Right kidney (tissue), 9 donors: ENCODE data around the gene SLC6A17.
A peak's percentile ranks its signal among the peaks of the same experiment; 100 is the strongest.

Source experiments
- DNase-seq: peaks from one replicate; pipeline ENCODE4 v3.0.0-alpha.2; 2016
- long read RNA-seq, 8 donors: transcript quantifications; one replicate each; lab custom pipeline, GENCODE V29; 2026

The SLC6A17 gene
- long read RNA-seq, donor 1: 0 reads
- long read RNA-seq, donor 2: 0 reads
- long read RNA-seq, donor 3: 0 reads
- long read RNA-seq, donor 4: 0 reads
- long read RNA-seq, donor 5: 0 reads
- long read RNA-seq, donor 6: 0 reads
- long read RNA-seq, donor 7: 0 reads
- long read RNA-seq, donor 8: 0 reads

DNA sequence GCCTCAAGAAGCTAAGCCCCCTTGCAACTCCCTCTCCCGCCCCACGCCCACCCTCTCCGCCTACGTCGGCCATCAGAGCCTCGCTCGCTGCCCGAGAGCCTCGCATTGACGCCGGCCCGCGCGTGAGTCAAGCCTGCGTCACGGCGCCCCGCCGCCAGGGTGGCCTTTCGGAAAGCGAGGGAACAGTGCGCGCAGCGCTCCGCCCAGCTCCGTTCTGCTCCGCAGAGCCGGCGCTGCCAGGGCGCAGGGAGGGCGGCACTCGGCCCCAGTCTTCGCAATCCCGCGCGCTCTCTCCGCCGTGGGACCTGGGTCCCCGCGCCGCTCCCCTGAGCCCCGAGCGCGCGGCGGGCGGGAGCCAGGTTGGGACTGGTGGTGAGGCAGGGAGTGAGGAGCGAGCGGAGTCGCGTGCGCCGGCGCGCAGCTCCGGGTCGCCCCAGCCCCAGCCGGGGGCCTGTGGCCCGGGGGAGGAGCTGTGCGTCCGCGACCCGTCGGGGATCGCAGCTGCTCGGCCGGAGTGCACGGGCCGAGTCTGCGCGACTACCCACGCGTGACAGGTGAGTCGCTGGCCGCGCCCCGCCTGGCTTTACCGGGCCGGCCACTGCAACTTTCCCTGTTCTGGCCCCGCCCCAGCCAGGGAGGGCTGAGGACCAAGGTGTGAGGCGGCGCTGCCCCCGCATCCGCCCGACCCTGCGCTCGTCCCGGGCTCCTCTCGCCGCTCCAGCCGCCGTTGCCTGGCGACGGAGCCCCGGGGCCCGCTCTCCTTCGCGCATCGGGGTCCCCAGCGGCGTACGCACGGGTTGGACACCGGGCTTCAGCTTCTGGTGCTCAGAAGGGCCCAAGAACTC, at the start of gene SLC6A17:
TSS of gene SLC6A17 (plus strand) at position 165 of the 845 bp plus-strand sequence. CDS start 16,436 bp downstream, outside the sequence.
- DNase-seq: peak; percentile 49

DNA sequence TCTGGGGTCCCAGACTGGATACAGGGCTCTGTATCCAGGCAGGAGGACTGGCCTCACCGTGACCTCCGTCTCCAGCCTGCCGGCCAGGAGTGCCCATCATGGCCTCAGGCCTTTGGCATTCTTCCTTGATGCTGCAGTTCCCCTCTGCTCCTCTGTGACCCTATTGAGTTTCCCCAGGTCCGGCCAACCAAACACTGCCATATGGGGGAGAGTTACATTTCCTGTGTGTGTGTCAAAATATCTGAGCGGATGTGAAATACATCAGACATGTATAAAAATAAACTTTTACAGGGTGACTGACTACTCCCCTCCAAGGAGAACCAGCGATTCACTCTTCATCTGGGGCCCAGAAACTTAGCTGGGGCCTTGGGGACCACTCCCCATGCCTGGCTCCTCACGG, 48.2 kb upstream of the SLC6A17 start:
- DNase-seq: no peak

DNA sequence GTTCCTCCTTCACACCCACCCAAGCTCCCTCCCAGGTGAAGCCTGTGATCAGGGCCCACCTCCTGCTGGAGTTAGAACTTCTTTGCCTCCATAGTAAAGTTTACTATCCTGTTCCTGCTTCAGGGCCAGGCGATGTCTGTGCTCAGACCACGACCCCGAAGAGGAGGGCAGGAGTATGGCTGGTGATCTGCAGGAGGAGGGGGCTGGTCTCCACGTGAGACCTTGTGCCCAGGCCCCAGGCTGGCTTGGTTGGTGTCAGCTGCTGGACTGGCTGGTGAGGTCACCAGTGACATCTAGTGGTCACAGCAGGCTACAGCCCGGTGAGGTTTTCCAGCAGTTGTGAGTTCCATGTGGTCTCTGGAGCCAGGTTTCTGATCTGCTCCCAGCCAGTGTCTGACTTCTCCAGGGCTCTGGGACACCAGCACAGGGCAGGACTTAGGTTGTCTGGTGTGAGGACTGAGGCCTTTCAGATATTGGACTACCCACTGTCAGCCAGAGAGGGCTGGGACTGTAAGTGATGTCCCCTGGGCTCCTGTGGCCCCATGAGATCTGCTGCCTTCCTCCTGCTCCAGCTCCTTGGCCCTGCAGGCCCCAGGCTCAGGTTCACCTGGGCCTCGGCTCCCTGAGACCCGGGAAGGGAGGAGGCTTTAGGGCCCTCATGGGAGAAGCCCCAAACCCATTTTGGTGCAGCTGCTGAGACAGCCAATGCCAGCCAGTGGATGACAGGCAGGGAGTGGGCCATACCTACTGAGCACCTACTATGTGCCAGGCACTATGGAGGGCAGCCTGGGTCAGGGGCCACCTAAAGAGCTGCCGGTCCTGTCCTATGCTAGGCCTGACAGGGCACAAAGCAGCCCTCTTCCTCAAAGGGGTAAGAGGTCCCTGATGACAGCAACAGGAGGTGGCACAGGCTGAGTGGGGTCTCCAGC, 44.0 kb upstream of the SLC6A17 start:
- DNase-seq: peak; percentile 59

DNA sequence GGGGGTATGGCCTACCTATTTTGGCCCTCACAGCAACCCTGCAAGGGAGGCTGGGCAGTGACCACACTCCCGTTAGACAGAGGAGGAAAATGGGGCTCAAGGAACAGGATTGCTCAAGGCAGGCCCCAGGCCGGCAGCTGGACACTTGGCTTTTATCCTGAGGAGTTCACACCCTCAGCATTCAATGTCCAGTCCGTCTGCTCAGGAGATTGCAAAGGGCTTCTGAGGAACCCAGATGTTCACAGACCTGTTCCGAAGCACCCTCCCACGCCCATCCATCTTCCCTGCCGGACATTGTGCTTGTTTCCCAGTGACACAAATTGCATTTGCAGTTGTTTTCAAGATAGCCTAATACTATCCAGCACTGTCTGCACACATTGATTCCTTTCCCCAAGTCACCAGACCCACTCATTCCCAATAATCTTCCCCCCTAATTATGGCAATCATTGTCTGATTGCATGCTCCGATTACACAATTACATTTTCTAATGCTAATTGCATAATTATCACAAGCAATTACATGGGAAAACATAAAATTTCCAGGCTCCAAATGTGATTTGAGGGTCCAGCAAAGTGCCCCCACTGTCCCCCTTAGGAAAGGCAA, 42.3 kb upstream of the SLC6A17 start:
- no peak for DNase-seq

DNA sequence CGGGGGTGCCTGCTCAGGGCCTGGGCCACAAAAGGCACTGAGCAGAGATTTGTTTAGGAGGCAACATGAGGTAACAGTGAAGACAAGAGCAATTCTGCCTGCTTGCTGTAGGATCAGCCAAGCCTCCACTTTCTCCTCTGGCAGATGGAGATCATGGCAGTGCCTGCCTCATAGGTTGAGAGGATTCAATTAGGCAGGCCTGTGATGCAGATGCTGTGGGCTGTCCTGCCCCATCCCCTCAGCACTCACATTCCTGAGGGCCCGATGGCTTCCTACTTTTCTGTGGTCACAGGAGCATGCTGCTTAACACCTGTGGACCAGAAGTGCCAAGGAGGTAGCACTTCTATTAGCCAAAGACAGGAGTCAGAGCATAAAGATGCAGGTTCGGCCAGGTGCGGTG, 39.2 kb upstream of the SLC6A17 start:
- no peak for DNase-seq

DNA sequence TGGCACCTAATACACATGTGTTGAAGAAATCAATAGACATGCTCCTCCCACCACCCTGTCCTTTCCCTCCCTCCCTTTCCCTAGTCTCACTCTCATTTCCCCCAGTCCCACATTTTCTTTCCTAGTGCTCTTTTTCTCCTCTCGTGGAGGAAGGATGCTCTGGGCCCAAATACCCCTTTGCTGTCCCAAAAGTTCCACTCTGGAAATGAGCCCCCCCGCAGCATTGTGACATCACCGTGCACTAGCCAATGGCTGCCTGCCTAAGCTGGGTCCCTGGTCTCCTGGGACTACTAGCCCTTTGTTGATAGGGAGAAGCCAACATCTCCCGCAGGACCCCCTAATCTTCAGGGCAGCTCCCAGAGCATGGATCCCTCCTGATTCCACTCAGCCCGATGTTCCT, 38.2 kb upstream of the SLC6A17 start, which contains the start of gene UBL4B:
TSS of gene UBL4B (plus strand) at position 301 of the 400 bp plus-strand sequence. CDS start at position 393, 92 bp downstream.
- DNase-seq: no peak

DNA sequence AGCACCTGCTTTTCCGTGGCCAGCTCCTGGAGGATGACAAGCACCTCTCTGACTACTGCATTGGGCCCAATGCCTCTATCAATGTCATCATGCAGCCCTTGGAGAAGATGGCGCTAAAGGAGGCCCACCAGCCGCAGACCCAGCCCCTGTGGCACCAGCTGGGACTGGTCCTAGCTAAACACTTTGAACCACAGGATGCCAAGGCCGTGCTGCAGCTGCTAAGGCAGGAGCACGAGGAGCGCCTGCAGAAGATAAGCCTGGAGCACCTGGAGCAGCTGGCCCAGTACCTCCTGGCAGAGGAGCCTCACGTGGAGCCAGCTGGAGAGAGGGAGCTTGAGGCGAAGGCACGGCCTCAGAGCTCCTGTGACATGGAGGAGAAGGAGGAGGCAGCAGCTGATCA, 37.6 kb upstream of the SLC6A17 start:
- DNase-seq: no peak

DNA sequence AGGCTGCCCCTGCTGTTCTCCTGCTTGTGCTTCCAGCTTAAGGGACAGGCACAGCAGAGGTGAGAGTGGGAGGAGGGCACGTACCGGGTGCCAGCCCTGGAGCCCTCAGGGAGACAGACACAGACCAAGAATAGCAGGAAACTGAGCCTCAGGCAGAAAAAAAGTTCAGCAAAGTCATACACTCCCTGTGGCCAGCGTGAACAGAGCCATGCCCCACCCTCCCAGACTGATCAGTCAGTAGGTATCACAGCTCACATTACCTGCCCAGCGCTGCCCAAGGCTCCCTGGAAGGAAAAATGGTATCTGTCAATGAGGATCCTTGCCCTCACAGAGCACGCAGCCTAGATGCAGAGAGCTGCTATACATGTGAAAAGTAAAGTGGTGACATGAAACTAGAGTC, 36.7 kb upstream of the SLC6A17 start:
- DNase-seq: no peak

DNA sequence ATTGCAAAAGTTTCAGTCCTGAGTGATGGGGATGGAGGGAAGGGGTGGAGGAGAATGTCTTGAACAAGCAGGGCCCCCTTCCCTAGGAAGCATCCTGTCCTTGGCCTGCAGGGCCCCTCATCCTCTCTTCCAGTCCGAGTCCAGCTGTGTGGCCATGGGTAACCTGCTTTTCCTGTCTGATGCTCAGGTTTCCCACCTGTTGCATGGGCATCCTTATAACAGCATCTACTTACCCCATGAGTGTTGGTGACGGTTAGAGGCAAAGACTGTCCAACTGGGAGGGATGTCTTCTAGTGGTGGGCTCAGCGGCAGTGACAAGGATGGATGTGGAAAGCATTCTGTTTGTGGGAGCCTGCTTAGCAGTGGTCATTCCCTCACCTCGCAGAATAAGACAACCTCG, 36.1 kb upstream of the SLC6A17 start:
- no peak for DNase-seq

DNA sequence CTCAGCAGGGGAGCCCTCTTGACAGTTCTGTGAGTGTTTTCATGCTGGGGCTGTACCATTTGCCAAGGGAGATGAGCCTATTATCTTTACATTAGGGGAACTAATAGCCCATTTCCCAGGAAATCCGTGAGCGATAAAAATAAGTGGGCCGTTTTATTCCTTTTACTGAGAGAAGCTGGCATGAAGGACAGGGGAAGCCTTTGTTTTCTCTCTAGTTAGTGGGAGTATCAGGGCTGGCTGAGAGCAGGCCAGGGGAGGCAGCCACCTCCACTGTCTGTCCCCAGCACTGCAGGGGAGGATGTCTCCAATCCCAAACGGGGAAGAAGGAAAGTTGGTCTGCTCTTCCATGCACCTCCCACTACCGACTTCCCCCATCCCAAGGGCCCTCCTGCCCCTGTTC, 35.5 kb upstream of the SLC6A17 start:
- DNase-seq: no peak

DNA sequence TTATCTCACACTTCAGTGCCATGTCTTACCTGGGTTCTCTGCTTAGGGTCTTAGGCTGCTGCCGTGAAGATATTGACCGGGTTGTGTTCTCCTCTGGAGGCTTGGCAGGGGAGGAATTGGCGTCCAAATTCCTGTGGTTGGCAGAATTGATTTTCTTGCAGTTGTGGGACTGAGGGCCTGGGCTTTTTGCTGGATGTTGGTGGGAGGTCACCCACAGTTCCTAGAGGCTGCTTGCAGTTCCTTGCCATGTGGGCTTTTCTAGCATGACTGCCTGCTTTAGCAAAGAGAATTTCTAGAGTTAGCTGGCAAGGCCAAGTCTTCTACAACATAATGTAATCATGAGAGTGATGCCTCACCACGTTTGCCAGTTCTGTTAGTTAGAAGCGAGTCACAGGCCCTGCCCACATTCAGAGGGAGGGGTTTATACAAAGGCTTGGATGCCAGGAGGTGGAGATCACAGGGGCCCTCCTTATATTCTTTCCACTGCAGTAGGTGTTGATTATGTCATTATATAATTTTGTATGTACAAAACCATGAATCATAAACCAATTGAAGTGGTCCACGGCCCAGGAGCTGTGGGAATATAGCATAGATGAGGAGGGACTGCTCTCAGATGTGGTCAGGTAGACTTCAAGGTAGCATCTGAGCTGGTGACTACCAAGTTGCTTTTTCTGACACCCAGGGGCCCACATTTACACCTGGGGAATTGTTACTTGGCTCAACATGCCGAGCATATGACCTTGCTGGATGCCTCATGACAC, 31.5 kb upstream of the SLC6A17 start:
- DNase-seq: no peak

DNA sequence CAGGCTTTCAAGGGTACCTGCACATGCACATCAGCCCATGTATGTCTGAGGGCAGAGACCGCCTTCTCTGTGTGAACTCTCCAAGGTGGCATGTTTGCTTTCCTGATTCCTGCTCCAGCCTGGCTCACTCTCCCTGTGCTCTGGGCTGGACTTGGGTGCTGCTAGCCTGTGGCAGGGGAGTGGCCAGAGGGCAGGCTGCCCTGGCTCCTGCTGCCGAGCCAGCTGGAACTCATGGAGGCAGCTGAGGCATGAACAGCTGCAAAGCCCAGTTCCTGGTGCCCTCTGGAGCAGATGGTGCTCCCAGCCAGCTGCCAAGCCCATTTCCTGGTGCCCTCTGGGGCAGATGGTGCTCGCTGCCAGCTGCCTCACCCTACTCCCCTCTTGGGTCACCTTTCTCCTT, 30.5 kb upstream of the SLC6A17 start:
- DNase-seq: no peak

DNA sequence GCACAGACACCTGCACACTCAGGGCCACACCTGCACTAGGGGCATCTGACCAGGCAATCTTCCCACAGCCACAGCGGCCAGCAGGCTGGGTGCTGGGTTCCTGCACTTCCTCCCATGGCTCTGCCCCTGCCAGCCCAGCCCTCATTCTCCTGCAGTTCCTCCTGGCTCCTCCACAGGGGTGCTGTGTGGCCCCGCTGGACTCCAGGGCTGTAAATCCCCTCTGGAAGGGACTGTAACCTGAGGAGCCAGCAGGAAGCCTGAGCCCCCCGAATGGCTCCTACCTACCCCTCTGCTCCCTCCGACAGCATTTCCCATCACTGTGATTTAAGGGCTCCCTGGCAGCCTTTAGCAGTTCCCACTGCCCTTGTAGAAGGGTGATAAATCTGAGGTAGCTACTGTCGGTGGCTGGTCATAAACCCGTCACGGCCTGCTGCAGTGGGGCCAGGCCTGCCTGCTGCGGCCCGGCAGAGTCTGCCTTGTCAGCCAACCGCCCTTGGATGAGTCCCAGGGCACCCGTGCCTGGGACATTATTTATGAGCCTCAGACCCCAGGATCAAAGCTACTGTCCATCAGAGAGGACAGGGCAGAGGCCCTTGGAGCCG, 29.2 kb upstream of the SLC6A17 start:
- DNase-seq: peak; percentile 48

DNA sequence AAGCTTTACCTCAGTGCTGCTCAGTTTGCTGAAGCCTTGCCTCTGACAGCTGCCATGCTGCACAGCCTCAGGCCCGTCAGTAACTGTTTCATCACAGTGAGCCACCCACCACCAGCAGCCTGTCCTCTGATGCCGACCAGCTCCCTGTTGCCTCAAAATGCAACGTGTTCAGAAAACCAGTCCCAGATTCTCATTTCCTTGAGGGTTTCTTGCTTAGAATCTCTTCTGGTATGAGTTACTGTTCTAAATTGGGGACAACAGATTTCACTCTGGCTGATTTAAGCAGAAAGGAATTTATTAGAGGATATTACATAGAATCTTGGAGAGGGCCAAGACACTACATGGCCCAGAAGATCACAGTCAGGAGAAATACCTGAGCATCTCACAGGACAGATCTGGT, 27.1 kb upstream of the SLC6A17 start:
- DNase-seq: no peak

DNA sequence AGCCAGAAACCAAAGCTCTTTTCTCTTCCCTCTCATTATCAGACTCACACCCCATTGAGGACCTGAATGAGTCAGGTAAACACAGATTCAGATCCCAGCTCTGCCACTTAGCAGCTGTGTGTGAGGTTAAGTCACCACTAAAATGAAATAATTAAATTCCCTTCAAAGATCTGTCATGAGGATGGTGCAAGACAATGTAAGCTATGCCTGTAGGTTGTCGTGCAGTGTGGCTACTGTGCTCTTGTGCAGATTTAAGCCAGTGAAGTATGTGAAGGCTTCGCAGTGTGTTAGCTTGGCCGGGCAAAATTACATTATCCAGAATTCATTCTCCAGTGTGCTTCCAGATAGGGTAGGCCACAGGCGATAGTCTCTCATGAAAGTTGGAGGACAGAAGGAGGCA, 24.5 kb upstream of the SLC6A17 start:
- no peak for DNase-seq

DNA sequence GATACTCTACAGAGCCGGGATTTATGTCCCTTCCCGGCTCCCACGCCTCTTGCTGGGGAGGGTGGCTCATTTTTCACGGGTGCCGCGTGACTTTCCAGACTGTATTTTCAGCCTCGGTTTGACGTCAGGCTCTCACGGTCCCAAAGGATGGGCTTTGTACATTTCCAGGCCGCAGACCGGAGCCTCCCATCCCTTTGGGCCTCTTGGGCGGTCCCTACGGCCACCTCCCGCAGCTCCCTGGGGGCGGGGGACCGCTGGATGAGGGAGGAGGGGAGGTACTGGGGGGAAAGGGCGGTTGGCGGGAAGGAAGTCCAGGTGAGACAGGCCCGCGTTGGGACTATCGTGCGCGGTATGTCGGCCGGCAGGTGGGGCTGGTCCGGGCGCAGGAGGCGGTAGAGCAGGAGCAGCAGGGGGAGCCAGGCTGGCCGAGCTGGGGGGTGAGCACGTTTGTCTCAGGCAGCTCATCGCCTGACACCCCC, 20.1 kb upstream of the SLC6A17 start:
- DNase-seq: no peak

DNA sequence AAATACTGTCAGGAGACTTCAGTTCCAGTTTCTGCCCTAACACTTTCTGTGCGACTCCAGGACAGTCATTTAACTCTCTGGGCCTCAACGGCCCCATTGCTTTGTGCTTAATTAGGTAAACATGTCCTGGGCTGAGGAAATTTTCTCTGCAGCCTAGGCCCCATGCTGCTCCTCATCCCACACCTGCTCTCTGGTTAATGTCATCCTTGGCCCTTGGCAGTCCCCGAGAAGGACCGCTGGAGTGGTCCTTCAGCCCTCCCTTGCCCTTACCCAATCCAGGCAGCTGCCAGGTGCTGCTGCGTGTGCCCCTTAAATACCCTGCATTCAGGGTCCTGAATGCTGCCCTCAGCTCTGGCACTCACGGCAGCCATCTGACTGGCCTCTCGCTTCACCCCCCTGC, 19.3 kb upstream of the SLC6A17 start:
- DNase-seq: no peak

DNA sequence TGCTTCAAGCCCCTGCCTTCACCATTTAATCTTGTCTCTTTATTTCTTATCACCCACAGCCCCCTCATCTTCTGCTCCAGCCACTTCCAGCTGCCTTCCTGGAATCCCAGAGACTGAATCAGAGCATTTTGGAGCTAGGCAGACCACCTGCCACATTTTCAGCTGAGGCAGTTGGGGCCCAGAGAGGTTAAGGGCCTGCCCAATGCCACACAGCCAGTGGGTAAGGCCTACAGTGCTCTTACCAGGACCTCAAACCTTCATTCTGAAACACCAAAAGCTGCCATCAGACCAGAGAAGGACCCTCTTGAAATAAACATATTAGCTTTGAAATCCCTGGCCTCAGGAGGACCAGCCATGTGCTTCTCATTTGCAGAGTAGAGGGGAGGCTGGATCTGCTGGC, 17.6 kb upstream of the SLC6A17 start:
- no peak for DNase-seq

DNA sequence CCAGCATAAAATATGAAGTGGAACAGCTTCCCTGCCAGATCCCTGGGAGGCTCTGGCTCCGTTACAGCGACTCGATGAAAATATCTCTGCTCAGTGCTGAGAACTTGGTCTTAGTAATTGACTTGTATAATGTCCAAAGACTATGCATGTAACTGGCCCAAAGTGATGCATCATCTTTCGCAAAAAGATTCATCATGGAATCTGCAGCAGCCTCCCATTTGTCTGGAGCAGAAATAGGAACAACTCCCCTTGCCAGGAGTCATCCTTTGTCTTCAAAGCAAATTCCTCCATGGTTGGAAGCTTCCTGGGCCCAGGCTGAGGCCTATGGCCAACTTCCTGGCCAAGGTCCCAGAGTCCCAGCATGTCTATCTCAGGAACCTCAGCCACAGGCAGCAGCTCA, 16.9 kb upstream of the SLC6A17 start:
- no peak for DNase-seq

DNA sequence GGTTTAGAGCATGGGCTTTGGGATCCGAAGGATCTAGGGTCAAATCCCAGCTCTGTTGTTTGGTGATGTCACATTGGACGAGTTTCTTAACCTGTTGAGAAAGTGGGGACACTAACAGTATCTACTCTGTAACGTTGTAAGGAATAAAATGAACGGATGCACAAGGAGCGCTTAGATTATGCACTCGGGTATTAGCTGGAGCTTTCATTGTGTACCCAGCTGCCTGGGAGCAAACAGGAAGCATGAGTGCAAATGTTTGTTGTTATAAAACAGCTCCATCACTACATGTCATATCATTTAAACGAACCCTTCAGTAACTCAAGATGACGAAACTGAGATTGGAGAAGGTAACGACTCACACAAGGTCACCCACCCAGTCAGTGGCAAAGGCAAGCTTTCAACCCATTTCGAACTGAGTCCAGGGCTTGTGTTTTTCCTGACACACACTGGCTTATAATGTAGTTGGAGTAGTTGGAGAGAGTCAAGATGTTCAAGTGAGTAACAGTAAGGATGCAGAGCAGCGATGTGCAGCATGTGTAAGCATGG, 16.2 kb upstream of the SLC6A17 start:
- DNase-seq: no peak

DNA sequence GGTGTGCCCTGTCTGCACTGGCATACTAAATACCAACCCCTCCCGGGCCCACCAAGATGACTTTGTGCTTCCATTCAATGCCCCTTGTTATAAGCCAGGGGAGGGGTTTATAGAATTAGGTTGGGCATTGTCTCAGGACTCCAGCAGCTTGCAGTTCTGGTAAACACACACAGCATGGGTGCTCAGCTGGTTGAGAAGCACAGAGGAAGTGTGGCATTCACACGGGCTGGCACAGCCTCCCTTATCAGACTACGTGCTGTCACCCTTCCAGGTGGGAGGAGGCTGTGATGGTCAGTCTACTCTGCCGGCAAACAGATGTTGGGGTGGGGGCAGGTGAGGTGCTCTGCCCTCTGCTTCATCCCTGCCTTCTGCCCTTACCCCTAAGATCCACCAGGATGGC, 15.0 kb upstream of the SLC6A17 start:
- DNase-seq: no peak
